Occipital lobe (tissue), 2 donors: Measurements from ENCODE around the gene ADAM12. TPM values are rescaled to one million over a fixed set of nuclear protein-coding genes. Genes with fewer than 3 reads are reported as not detected.
A peak's percentile ranks its signal among the peaks of the same experiment; 100 is the strongest.

Experiments
- DNase-seq: peaks from one replicate; lab custom pipeline; 2025; lab: John Stamatoyannopoulos, UW
- total RNA-seq: library from RNA; depleted of rRNA; stranded (reverse); fragments of >200 nt; gene quantifications from one replicate; pipeline ENCODE4 v1.2.3, GENCODE V29; 2014

Gene ADAM12
- total RNA-seq, 1 donor from 2014 or later: 4.7 TPM

GRCh38 chr10:126090443-126090842 is 297.8 kb downstream of the ADAM12 start:
- no peak for DNase-seq

- DNase-seq: no peak
Measured at GRCh38 chr10:126087796-126088505, 300.3 kb downstream of the ADAM12 start.

GRCh38 chr10:126087153-126087680 is 301.1 kb downstream of the ADAM12 start:
- DNase-seq: no peak

- DNase-seq: no peak
Measured at GRCh38 chr10:126085806-126086205, 302.5 kb downstream of the ADAM12 start.

GRCh38 chr10:126084369-126084768 is 303.9 kb downstream of the ADAM12 start:
- DNase-seq: no peak

- DNase-seq: no peak
Measured at GRCh38 chr10:126083009-126083408, 305.3 kb downstream of the ADAM12 start.

GRCh38 chr10:126081841-126082466 is 306.3 kb downstream of the ADAM12 start:
- no peak for DNase-seq

GRCh38 chr10:126080879-126081411 is 307.3 kb downstream of the ADAM12 start:
- no peak for DNase-seq

GRCh38 chr10:126080291-126080825 is 307.9 kb downstream of the ADAM12 start:
- DNase-seq: no peak

- no peak for DNase-seq
Measured at GRCh38 chr10:126075009-126075408, 313.3 kb downstream of the ADAM12 start.

- no peak for DNase-seq
Measured at GRCh38 chr10:126074291-126074690, 314.0 kb downstream of the ADAM12 start.

GRCh38 chr10:126073606-126074005 is 314.7 kb downstream of the ADAM12 start:
- DNase-seq: no peak

- no peak for DNase-seq
Measured at GRCh38 chr10:126072622-126073021, 315.7 kb downstream of the ADAM12 start.

- no peak for DNase-seq
Measured at GRCh38 chr10:126070476-126071215, 317.6 kb downstream of the ADAM12 start.

GRCh38 chr10:126068322-126068721 is 320.0 kb downstream of the ADAM12 start:
- DNase-seq: no peak

GRCh38 chr10:126066456-126066855 is 321.8 kb downstream of the ADAM12 start:
- no peak for DNase-seq

GRCh38 chr10:126065751-126066377 is 322.4 kb downstream of the ADAM12 start:
- no peak for DNase-seq

GRCh38 chr10:126064512-126064911 is 323.8 kb downstream of the ADAM12 start:
- no peak for DNase-seq

GRCh38 chr10:126063353-126063791 is 324.9 kb downstream of the ADAM12 start:
- no peak for DNase-seq

GRCh38 chr10:126062131-126063032 is 325.9 kb downstream of the ADAM12 start:
- DNase-seq: peak; percentile 64
